Natural killer cell (primary cell): ENCODE measurements around the gene LRRC42. TPM values are rescaled to one million over a fixed set of nuclear protein-coding genes. Genes with fewer than 3 reads are reported as not detected.

Experiments
- ATAC-seq, 3 donors: fragments of 150-1000 bp in 2 of 3; fragments of 200-7000 bp in 1 of 3; cut with Tn5 transposase; 1 replicate in 1 of 3; 2 replicates in 2 of 3; pipeline ENCODE4 v1.10.0; 2021; ENCODE audit warnings: mild to moderate bottlenecking in 2 of 3, moderate library complexity in 2 of 3
- DNase-seq, 2 donors: peaks; one replicate each; pipeline versions ENCODE4 v3.0.0 to v3.0.0-alpha.2; 2013 to 2021; ENCODE audit warnings: mixed read lengths in 1 of 2
- H3K27ac ChIP-seq: one replicate; pipeline ENCODE4 v1.5.1; 2013; ENCODE audit warnings: mild to moderate bottlenecking, low read length
- H3K27me3 ChIP-seq: one replicate; pipeline ENCODE4 v1.6.1; 2013; ENCODE audit warnings: low read length; ENCODE audit not compliant: control insufficient read depth, insufficient read depth
- H3K36me3 ChIP-seq: one replicate; pipeline ENCODE4 v1.6.1; 2013; ENCODE audit warnings: low read length; ENCODE audit not compliant: control insufficient read depth, insufficient read depth
- H3K4me1 ChIP-seq: one replicate; pipeline ENCODE4 v1.6.1; 2013; ENCODE audit warnings: low read length; ENCODE audit not compliant: control insufficient read depth, insufficient read depth
- H3K4me3 ChIP-seq: one replicate; pipeline ENCODE4 v1.5.1; 2013; ENCODE audit warnings: low read length
- H3K9me3 ChIP-seq: one replicate; pipeline ENCODE4 v1.6.1; 2013; ENCODE audit warnings: low read length; ENCODE audit not compliant: control insufficient read depth, insufficient read depth
- H3K27ac Mint-ChIP-seq, 2 donors: one replicate each; pipeline ENCODE4 v1.8.0; 2022; ENCODE audit warnings: mild to moderate bottlenecking in 2 of 2, mixed read lengths in 2 of 2, moderate library complexity in 1 of 2
- H3K27me3 Mint-ChIP-seq, 2 donors: one replicate each; pipeline ENCODE4 v1.8.0; 2022; ENCODE audit warnings: low read depth in 2 of 2, mixed read lengths in 2 of 2
- H3K36me3 Mint-ChIP-seq: one replicate; pipeline ENCODE4 v1.8.0; 2022; ENCODE audit warnings: mixed read lengths
- H3K4me1 Mint-ChIP-seq, 2 donors: one replicate each; pipeline ENCODE4 v1.8.0; 2022; ENCODE audit warnings: mixed read lengths in 2 of 2
- H3K4me3 Mint-ChIP-seq: one replicate; pipeline ENCODE4 v1.8.0; 2022; ENCODE audit warnings: mild to moderate bottlenecking, moderate library complexity, mixed read lengths
- H3K9me3 Mint-ChIP-seq, 2 donors: one replicate each; pipeline ENCODE4 v1.8.0; 2022; ENCODE audit warnings: mixed read lengths in 2 of 2
- WGBS: methylation state at CpG from one replicate; pipeline ENCODE4 v1.1.7; 2013; ENCODE audit warnings: missing lambda C conversion rate; ENCODE audit not compliant: insufficient coverage; 5-methylcytosine and 5-hydroxymethylcytosine counted together
- intact Hi-C: fragments of 100-400 bp; cut with micrococcal nuclease; formaldehyde crosslinking; loops from one replicate; pipeline ENCODE4 v1.14.2; 2022
- total RNA-seq, 4 donors: library from RNA; stranded (reverse); fragments of 120-200 nt in 1 of 4; gene quantifications; one replicate each; pipeline versions ENCODE4 v1.2.3 to v1.2.4, GENCODE V29; 2013 to 2022
- TF ChIP-seq, protein P1 (sequence below): fragments of 200-600 bp; IDR thresholded peaks from one replicate; pipeline ENCODE4 v1.8.0; 2022; ENCODE audit warnings: antibody characterized with exemption

The LRRC42 gene
- total RNA-seq, 3 donors from 2014 or later (not counting 1 experiment from before 2014, with no cell fraction given) = 8.9 to 11.1 (median 10.0) TPM

DNA sequence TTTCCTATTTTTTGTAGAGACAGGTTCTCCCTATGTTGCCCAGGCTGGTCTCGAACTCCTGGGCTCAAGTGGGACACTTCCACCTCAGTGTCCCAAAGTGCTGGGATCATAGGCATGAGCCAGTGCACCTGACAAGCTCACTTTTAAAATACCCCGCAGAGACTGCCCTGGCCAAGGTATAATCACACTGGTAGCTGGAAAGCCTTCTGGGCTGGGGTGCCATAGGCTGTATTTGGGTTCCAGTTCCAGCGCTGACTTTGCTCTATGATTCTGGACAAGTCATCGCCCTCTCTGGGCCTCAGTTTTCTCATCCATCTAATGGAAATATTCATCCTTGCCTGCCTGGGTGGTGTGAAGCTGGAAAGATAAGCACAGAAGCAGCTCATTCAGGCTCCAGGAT, 61.5 kb downstream of the LRRC42 start:
- peaks cover 7 to 23% of the 10 kb centered on the region in 2 donors for H3K27me3 Mint-ChIP-seq
- H3K27ac Mint-ChIP-seq = no peak overlapping the region
- Histone ChIP-seq H3K27me3 (no peaks in the 10 kb centered on the region), H3K4me1 (no peaks in the 10 kb centered on the region), H3K9me3 (no peaks in the 10 kb centered on the region), H3K4me3 (no peak overlapping the region), H3K36me3 (no peaks in the 10 kb centered on the region), H3K27ac (no peak overlapping the region)
- DNase-seq (no peak), ATAC-seq (no peak)
- no peak overlapping the region for H3K4me3 Mint-ChIP-seq
- H3K4me1 Mint-ChIP-seq = no peaks in the 10 kb centered on the region
- TF ChIP-seq, protein P1, sequence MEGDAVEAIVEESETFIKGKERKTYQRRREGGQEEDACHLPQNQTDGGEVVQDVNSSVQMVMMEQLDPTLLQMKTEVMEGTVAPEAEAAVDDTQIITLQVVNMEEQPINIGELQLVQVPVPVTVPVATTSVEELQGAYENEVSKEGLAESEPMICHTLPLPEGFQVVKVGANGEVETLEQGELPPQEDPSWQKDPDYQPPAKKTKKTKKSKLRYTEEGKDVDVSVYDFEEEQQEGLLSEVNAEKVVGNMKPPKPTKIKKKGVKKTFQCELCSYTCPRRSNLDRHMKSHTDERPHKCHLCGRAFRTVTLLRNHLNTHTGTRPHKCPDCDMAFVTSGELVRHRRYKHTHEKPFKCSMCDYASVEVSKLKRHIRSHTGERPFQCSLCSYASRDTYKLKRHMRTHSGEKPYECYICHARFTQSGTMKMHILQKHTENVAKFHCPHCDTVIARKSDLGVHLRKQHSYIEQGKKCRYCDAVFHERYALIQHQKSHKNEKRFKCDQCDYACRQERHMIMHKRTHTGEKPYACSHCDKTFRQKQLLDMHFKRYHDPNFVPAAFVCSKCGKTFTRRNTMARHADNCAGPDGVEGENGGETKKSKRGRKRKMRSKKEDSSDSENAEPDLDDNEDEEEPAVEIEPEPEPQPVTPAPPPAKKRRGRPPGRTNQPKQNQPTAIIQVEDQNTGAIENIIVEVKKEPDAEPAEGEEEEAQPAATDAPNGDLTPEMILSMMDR = no peak
- WGBS = 89% methylated on average over 4 of the region's 4 CpGs
- H3K36me3 Mint-ChIP-seq = no peaks in the 10 kb centered on the region
- intact Hi-C loops = no loop called here
- no peaks in the 10 kb centered on the region for H3K9me3 Mint-ChIP-seq

DNA sequence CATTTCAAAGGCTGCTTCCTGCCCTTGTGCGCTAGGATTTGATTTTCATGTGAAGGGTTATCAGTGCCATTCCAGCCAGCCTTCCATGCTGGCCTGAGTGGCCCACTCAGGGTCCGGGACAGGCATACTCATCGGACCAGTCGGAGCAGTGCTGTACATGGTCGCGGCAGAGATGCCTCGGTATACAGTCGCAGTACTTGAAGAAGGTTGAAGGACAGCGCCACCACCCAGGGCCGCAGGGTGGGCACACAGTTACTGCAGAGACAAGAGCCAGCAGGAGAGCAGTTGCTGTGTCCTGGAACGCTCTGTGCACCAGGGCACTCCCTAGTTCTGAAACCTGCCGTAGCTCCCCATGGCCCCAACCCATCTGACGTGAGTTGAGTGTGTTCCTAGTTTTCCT, 62.7 kb downstream of the LRRC42 start:
- no peaks in the 10 kb centered on the region for H3K4me1 Mint-ChIP-seq
- Histone ChIP-seq H3K27me3 (no peaks in the 10 kb centered on the region), H3K4me1 (no peaks in the 10 kb centered on the region), H3K36me3 (no peaks in the 10 kb centered on the region), H3K27ac (no peak overlapping the region), H3K9me3 (no peaks in the 10 kb centered on the region), H3K4me3 (no peak overlapping the region)
- TF ChIP-seq, protein P1 = no peak
- no peak overlapping the region for H3K4me3 Mint-ChIP-seq
- no peak for DNase-seq
- H3K27ac Mint-ChIP-seq = no peak overlapping the region
- no peaks in the 10 kb centered on the region for H3K9me3 Mint-ChIP-seq
- no peak for ATAC-seq
- intact Hi-C loops = no loop called here
- 91% methylated on average over 13 of the region's 13 CpGs for WGBS
- H3K36me3 Mint-ChIP-seq = no peaks in the 10 kb centered on the region
- peaks cover 13 to 23% of the 10 kb centered on the region in 2 donors for H3K27me3 Mint-ChIP-seq

DNA sequence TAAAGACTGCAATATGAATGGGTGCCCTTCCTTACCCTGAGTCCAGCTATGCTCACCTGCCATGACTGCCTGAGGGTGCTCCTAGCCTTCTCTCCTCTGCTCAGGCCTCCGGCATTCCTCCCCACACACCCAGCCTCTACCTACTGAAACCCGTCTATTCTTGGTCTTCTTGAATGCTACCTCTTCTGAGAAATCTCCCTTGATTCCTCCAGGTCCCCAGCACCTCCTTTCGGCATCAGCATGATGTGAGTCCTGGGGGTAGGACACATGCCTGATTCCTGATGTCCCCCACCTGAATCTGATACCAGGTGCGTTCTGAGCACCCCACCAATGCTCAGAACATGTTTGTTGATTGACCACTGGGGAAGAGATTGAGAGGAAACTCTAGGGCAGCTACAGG, 63.3 kb downstream of the LRRC42 start:
- Mint-ChIP-seq H3K4me1 (no peaks in the 10 kb centered on the region), H3K36me3 (no peaks in the 10 kb centered on the region), H3K9me3 (no peaks in the 10 kb centered on the region), H3K27ac (no peak overlapping the region), H3K4me3 (no peak overlapping the region), H3K27me3 (peaks cover 13 to 23% of the 10 kb centered on the region in 2 donors)
- H3K4me3 ChIP-seq = no peak overlapping the region
- H3K27ac ChIP-seq = no peak overlapping the region
- H3K4me1 ChIP-seq = no peaks in the 10 kb centered on the region
- 80% methylated on average over 4 of the region's 4 CpGs for WGBS
- H3K36me3 ChIP-seq = no peaks in the 10 kb centered on the region
- ATAC-seq (no peak), DNase-seq (no peak)
- H3K27me3 ChIP-seq = no peaks in the 10 kb centered on the region
- intact Hi-C loops = no loop called here
- TF ChIP-seq, protein P1 = no peak
- H3K9me3 ChIP-seq = no peaks in the 10 kb centered on the region

DNA sequence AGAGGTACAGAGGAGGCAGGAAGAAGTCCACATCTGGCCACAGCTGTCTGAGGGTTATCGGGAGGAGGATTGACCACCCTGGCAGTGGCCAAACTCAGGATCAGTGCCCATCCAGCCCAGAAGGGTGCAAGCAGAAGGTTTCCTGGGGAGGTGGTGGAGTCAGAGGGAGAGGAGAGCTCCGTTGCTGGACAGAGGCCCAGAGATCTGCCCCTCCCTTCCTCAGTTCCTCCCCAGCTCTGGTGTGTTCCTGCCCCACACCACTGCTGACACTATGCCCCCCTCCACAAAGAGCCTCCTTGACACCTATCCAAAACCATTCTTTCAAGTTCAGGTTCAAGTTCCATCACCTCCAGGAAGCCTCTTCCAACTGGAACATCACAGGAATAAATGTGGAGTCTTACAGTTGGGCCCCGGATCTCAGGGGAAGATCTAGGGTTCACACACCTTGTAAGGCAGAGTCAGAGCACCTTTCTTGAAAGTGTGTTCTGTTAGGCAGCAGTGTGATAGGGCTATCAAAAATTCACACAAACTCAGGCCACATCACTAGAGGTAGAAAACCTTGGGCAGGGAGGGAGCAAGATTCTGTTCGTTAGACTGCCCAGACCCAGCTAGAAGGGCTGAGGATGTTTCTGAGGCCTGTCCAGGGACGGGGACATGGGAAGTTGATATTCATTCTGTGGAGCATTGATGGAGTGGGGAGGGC, 64.4 kb downstream of the LRRC42 start:
- Mint-ChIP-seq H3K27ac (no peak overlapping the region), H3K27me3 (peaks cover 13 to 23% of the 10 kb centered on the region in 2 donors), H3K36me3 (no peaks in the 10 kb centered on the region), H3K4me1 (no peaks in the 10 kb centered on the region), H3K9me3 (no peaks in the 10 kb centered on the region), H3K4me3 (no peak overlapping the region)
- Histone ChIP-seq H3K27ac (no peak overlapping the region), H3K27me3 (no peaks in the 10 kb centered on the region), H3K4me1 (no peaks in the 10 kb centered on the region), H3K9me3 (no peaks in the 10 kb centered on the region), H3K36me3 (no peaks in the 10 kb centered on the region), H3K4me3 (no peak overlapping the region)
- DNase-seq (no peak), ATAC-seq (no peak)
- intact Hi-C loops = no loop called here
- TF ChIP-seq, protein P1 = no peak
- 86% methylated on average over 5 of the region's 5 CpGs for WGBS
